Panc1 (cell line): ENCODE results near the gene PAOX. TPM values are rescaled to one million over a fixed set of nuclear protein-coding genes. Genes with fewer than 3 reads are reported as not detected.

ENCODE experiments used
- ATAC-seq: fragments of 200-7000 bp; cut with Tn5 transposase; 2 replicates; pipeline ENCODE4 v1.9.1; 2020; ENCODE audit warnings: mild to moderate bottlenecking, moderate library complexity
- BruUV-seq: library from RNA; stranded (reverse); fragments of 400-500 nt; replicated peaks from 2 replicates; lab custom pipeline; 2021; lab: Mats Ljungman, UMichigan
- CTCF ChIA-PET: fragments of 300-600 bp; sonication (Branson Sonifier 250); formaldehyde crosslinking; loops from one replicate; lab custom pipeline; 2022; ENCODE audit warnings: antibody characterized with exemption; lab: Charles Lee
- POLR2A ChIA-PET: fragments of 300-600 bp; sonication (Branson Sonifier 250); formaldehyde crosslinking; loops from one replicate; lab custom pipeline; 2022; ENCODE audit warnings: antibody characterized with exemption; lab: Charles Lee
- DNase-seq: peaks from one replicate; pipeline ENCODE4 v3.0.0-alpha.2; 2010; ENCODE audit warnings: low read depth, low spot score
- H3K27ac ChIP-seq: 2 replicates; pipeline ENCODE4 v1.5.1; 2011; ENCODE audit warnings: mild to moderate bottlenecking, low read length, inconsistent platforms
- H3K27me3 ChIP-seq: fragments of 200-500 bp; sonication (Bioruptor generic); 2 replicates; pipeline ENCODE4 v1.6.0; 2014; ENCODE audit warnings: low read length, inconsistent platforms; ENCODE audit not compliant: control insufficient read depth, insufficient read depth
- H3K36me3 ChIP-seq: fragments of 200-500 bp; sonication (Bioruptor generic); 2 replicates; pipeline ENCODE4 v1.5.1; 2014; ENCODE audit warnings: inconsistent platforms, mild to moderate bottlenecking, low read length, moderate library complexity; ENCODE audit not compliant: control insufficient read depth, insufficient read depth
- H3K4me1 ChIP-seq: 2 replicates; pipeline ENCODE4 v1.5.1; 2011; ENCODE audit warnings: inconsistent platforms, mild to moderate bottlenecking, low read length, moderate library complexity; ENCODE audit not compliant: control insufficient read depth, insufficient read depth
- H3K4me3 ChIP-seq, 2 experiments: 2 replicates each; pipeline ENCODE4 v1.5.1; 2011 to 2012; ENCODE audit warnings: low read depth in 2 of 2, low read length in 2 of 2, mild to moderate bottlenecking in 2 of 2, inconsistent platforms in 1 of 2, moderate library complexity in 1 of 2
- H3K9me3 ChIP-seq: fragments of 200-500 bp; sonication (Bioruptor generic); 2 replicates; pipeline ENCODE4 v1.5.1; 2014; ENCODE audit warnings: low read depth, mild to moderate bottlenecking, inconsistent platforms, low read length, moderate library complexity; ENCODE audit not compliant: control insufficient read depth, insufficient read depth
- POLR2AphosphoS5 ChIP-seq: IDR thresholded peaks from 2 replicates; pipeline ENCODE4 v1.6.1; 2012; ENCODE audit warnings: mild to moderate bottlenecking, low read depth, low read length, moderate library complexity
- SIN3A ChIP-seq: IDR thresholded peaks from 2 replicates; pipeline ENCODE4 v1.6.1; 2012; ENCODE audit warnings: low read depth, mild to moderate bottlenecking, low read length, moderate library complexity, borderline replicate concordance; ENCODE audit not compliant: insufficient read depth
- TCF7L2 ChIP-seq: IDR thresholded peaks from 2 replicates; pipeline ENCODE4 v1.6.1; 2011; ENCODE audit warnings: mild to moderate bottlenecking, low read depth, low read length, inconsistent platforms
- in situ Hi-C: cut with HindIII; loops from 2 replicates; pipeline ENCODE4 v1.10.0; 2016; ENCODE audit warnings: low sequenced_read_pairs, low pct_unique_long_range_greater_than_20kb
- intact Hi-C: fragments of 100-400 bp; cut with micrococcal nuclease; formaldehyde crosslinking; loops from one replicate; pipeline ENCODE4 v1.10.0; 2022; ENCODE audit not compliant: unreplicated experiment
- total RNA-seq: library from RNA; stranded (reverse); gene quantifications from one replicate; pipeline ENCODE4 v1.2.1, GENCODE V29; 2021; ENCODE audit not compliant: unreplicated experiment
- TF ChIP-seq, protein P1 (sequence below), 2 experiments: IDR thresholded peaks; 2 replicates each; pipeline ENCODE4 v1.6.1; 2011 to 2012; ENCODE audit warnings: low read depth in 2 of 2, control low read depth in 1 of 2, low read length in 1 of 2, mild to moderate bottlenecking in 1 of 2, moderate library complexity in 1 of 2; ENCODE audit not compliant: insufficient read depth in 1 of 2
- TF ChIP-seq, protein P2 (sequence below): fragments of 450-650 bp; IDR thresholded peaks from 2 replicates; pipeline ENCODE4 v1.5.1; 2017; ENCODE audit warnings: mild to moderate bottlenecking

PAOX gene
- total RNA-seq, 1 experiment from 2014 or later: 9.3 TPM

DNA sequence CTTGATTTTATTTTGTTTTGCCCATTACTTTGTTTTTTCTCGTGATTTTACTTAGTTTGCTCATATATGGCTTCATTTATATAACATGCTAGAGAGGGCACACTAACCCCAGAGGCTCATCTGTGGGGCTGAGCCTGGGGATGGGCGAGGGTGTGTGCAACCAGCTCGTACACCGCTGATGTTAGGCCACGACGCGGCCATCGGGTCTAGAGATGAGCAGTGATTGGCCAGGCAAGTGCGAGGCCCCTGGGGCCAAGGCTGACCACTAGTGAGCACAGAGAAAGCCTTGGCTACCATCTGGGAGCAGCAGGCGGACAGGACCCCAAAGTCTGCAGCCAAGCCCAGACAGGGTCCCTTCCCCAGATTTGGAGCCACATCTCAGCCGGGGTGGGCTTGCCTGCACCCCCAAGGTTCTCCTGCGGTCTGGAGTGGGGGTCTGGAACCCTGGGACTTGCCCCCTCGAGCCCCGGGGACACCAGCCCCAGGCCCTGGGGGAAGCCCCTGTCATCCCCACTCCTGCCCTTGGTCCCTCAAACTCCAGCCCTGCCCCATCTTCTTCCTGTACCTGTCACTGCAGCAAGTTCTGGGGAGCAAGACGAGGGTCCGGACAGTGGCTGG is 25.0 kb upstream of the PAOX start:
- intact Hi-C loops: no loop called here
- CTCF ChIA-PET: interaction anchor here (0.6 to 0.7 kb wide), 2 partner anchors 25 to 589 kb away, joined by 4 to 7 read pairs; no protein-coding TSS in a partner anchor

DNA sequence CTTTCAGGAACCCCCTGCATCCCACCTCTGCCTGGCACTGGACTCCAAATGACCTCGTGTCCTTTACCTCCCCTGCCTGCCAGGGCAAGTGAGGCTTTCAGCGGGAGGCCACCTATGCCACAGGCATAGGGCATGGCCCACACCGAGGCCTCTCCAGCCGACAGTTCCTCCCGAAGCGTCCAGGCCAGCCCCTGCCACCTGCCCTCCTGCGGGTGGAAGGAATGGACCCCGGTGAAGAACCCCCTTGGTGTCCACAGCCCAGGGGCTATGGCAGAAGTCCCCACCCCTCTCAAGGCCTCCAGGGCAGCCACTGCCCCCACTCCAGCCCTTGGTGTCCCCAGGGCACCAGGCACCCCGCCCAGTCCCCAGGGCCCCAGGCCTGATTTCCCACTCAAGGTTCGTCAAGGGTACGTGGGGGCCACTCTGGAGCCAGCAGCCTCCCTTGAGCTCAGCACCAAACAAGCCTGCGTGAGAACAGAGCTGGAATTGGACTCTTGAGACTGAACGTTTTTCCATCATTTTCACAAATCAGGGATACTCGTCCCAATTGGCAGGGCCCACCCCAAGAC is 24.3 kb upstream of the PAOX start:
- in situ Hi-C loops: no loop called here
- no peak overlapping the region for H3K27ac ChIP-seq
- peaks cover 7% of the 10 kb centered on the region; the same call in 1 of the 2 replicates for H3K4me1 ChIP-seq
- ATAC-seq (no peak), DNase-seq (no peak)
- no peak overlapping the region for H3K4me3 ChIP-seq
- ChIA-PET CTCF (no interaction called here), POLR2A (no interaction called here)
- no peaks in the 10 kb centered on the region for H3K27me3 ChIP-seq
- BruUV-seq: no TSS peak
- TF ChIP-seq, protein P1, sequence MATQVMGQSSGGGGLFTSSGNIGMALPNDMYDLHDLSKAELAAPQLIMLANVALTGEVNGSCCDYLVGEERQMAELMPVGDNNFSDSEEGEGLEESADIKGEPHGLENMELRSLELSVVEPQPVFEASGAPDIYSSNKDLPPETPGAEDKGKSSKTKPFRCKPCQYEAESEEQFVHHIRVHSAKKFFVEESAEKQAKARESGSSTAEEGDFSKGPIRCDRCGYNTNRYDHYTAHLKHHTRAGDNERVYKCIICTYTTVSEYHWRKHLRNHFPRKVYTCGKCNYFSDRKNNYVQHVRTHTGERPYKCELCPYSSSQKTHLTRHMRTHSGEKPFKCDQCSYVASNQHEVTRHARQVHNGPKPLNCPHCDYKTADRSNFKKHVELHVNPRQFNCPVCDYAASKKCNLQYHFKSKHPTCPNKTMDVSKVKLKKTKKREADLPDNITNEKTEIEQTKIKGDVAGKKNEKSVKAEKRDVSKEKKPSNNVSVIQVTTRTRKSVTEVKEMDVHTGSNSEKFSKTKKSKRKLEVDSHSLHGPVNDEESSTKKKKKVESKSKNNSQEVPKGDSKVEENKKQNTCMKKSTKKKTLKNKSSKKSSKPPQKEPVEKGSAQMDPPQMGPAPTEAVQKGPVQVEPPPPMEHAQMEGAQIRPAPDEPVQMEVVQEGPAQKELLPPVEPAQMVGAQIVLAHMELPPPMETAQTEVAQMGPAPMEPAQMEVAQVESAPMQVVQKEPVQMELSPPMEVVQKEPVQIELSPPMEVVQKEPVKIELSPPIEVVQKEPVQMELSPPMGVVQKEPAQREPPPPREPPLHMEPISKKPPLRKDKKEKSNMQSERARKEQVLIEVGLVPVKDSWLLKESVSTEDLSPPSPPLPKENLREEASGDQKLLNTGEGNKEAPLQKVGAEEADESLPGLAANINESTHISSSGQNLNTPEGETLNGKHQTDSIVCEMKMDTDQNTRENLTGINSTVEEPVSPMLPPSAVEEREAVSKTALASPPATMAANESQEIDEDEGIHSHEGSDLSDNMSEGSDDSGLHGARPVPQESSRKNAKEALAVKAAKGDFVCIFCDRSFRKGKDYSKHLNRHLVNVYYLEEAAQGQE (IDR thresholded peaks at IDR 0.05; ENCODE audit: insufficient read depth in 1 of 2, low read depth in 2 of 2, low read length in 1 of 2): no peak
- TF ChIP-seq TCF7L2: no peak
- TF ChIP-seq, protein P2, sequence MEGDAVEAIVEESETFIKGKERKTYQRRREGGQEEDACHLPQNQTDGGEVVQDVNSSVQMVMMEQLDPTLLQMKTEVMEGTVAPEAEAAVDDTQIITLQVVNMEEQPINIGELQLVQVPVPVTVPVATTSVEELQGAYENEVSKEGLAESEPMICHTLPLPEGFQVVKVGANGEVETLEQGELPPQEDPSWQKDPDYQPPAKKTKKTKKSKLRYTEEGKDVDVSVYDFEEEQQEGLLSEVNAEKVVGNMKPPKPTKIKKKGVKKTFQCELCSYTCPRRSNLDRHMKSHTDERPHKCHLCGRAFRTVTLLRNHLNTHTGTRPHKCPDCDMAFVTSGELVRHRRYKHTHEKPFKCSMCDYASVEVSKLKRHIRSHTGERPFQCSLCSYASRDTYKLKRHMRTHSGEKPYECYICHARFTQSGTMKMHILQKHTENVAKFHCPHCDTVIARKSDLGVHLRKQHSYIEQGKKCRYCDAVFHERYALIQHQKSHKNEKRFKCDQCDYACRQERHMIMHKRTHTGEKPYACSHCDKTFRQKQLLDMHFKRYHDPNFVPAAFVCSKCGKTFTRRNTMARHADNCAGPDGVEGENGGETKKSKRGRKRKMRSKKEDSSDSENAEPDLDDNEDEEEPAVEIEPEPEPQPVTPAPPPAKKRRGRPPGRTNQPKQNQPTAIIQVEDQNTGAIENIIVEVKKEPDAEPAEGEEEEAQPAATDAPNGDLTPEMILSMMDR: no peak
- no peaks in the 10 kb centered on the region for H3K9me3 ChIP-seq
- H3K36me3 ChIP-seq: no peaks in the 10 kb centered on the region
- intact Hi-C loops: no loop called here

More for the DNA sequence above, 25.0 kb upstream of the PAOX start:
- H3K27me3 ChIP-seq: no peaks in the 10 kb centered on the region
- no peaks in the 10 kb centered on the region for H3K9me3 ChIP-seq
- POLR2A ChIA-PET: no interaction called here
- ATAC-seq (no peak), DNase-seq (no peak)
- BruUV-seq: no TSS peak
- TF ChIP-seq, protein P2: no peak
- TF ChIP-seq, protein P1 (IDR thresholded peaks at IDR 0.05; ENCODE audit: insufficient read depth in 1 of 2, low read depth in 2 of 2, low read length in 1 of 2): no peak
- no peak for TF ChIP-seq SIN3A
- TF ChIP-seq TCF7L2: no peak
- no peak for TF ChIP-seq POLR2AphosphoS5
- no peaks in the 10 kb centered on the region for H3K36me3 ChIP-seq
- in situ Hi-C loops: no loop called here
- no peak overlapping the region for H3K27ac ChIP-seq
- peaks cover 7% of the 10 kb centered on the region; the same call in 1 of the 2 replicates for H3K4me1 ChIP-seq
- no peak overlapping the region for H3K4me3 ChIP-seq
